ENCODE measurements around the gene CYP1A2.

DNA sequence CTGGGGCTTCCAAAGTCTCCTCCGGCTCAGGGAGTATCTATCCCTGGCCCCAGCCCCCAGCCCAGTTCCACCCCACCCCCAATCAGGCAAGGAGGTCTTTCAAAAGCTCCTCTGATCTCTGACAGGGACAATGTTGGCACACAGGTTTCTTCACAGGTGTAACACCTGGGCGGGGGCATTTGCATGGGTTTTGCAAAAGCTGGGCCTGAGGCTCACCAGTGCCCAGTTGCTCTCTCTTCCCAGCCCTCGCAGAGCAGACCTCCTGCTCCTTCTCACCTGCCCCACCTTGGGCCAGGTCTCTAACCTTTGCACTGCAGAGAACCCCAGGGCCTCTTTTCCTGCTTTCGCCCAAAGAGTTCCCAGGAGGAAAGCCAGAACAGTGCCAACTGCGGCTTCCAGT lies 24.7 kb downstream of the CYP1A2 start:
- TF ChIP-seq, protein P1, sequence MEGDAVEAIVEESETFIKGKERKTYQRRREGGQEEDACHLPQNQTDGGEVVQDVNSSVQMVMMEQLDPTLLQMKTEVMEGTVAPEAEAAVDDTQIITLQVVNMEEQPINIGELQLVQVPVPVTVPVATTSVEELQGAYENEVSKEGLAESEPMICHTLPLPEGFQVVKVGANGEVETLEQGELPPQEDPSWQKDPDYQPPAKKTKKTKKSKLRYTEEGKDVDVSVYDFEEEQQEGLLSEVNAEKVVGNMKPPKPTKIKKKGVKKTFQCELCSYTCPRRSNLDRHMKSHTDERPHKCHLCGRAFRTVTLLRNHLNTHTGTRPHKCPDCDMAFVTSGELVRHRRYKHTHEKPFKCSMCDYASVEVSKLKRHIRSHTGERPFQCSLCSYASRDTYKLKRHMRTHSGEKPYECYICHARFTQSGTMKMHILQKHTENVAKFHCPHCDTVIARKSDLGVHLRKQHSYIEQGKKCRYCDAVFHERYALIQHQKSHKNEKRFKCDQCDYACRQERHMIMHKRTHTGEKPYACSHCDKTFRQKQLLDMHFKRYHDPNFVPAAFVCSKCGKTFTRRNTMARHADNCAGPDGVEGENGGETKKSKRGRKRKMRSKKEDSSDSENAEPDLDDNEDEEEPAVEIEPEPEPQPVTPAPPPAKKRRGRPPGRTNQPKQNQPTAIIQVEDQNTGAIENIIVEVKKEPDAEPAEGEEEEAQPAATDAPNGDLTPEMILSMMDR (IDR thresholded peaks at IDR 0.05) = no peak
- TF ChIP-seq POLR2A (IDR thresholded peaks at IDR 0.05) = no peak
